NCI-H2227 (cell line): ENCODE data around the gene TP53BP1.
"Not testable (repeated sequence)": the region's sequence is repeated elsewhere in the genome, so short reads cannot be mapped to it uniquely, and the experiment has no call there.

Experiments
- DNase-seq: peaks from one replicate; lab custom pipeline; 2025; ENCODE audit not compliant: unreplicated experiment; lab: John Stamatoyannopoulos, UW

Gene TP53BP1

GRCh38 chr15:43492673-43493601 is at the start of gene TP53BP1:
Gene TP53BP1 (minus strand): TSS chr15:43493156. CDS start chr15:43493043, 113 bp downstream.
- DNase-seq = peak; percentile 95

GRCh38 chr15:43541785-43542184 is 48.8 kb upstream of the TP53BP1 start:
- no peak for DNase-seq

- no peak for DNase-seq
Observed at GRCh38 chr15:43538091-43538490, 45.1 kb upstream of the TP53BP1 start.

- no peak for DNase-seq
Observed at GRCh38 chr15:43534897-43535296, 41.9 kb upstream of the TP53BP1 start.

GRCh38 chr15:43532826-43533225 is 39.9 kb upstream of the TP53BP1 start:
- DNase-seq = not testable (repeated sequence)

GRCh38 chr15:43531018-43531670 is 38.2 kb upstream of the TP53BP1 start:
- DNase-seq = peak; percentile 35

GRCh38 chr15:43529587-43530345 is 36.8 kb upstream of the TP53BP1 start:
- DNase-seq = no peak

- DNase-seq = no peak
Observed at GRCh38 chr15:43529141-43529540, 36.2 kb upstream of the TP53BP1 start.

GRCh38 chr15:43528542-43529007 is 35.6 kb upstream of the TP53BP1 start:
- no peak for DNase-seq

- no peak for DNase-seq
Observed at GRCh38 chr15:43527802-43528541, 35.0 kb upstream of the TP53BP1 start.

GRCh38 chr15:43527016-43527801 is 34.3 kb upstream of the TP53BP1 start:
- DNase-seq = no peak

- no peak for DNase-seq
Observed at GRCh38 chr15:43526261-43526930, 33.4 kb upstream of the TP53BP1 start.

GRCh38 chr15:43525131-43525530 is 32.2 kb upstream of the TP53BP1 start:
- DNase-seq = no peak

- no peak for DNase-seq
Observed at GRCh38 chr15:43524254-43524845, 31.4 kb upstream of the TP53BP1 start.

GRCh38 chr15:43523646-43524045 is 30.7 kb upstream of the TP53BP1 start:
- DNase-seq = no peak

GRCh38 chr15:43522247-43522646 is 29.3 kb upstream of the TP53BP1 start:
- DNase-seq = no peak

GRCh38 chr15:43521419-43521818 is 28.5 kb upstream of the TP53BP1 start:
- no peak for DNase-seq

- DNase-seq = no peak
Observed at GRCh38 chr15:43520138-43520537, 27.2 kb upstream of the TP53BP1 start.

- DNase-seq = no peak
Observed at GRCh38 chr15:43519196-43519595, 26.2 kb upstream of the TP53BP1 start.
